GM10266 (cell line): ENCODE results near the gene LPAR1.

Experiments used
- DNase-seq: peaks from one replicate; pipeline ENCODE4 v3.0.0; 2012; ENCODE audit errors: extremely low spot score
- CTCF ChIP-seq: IDR thresholded peaks from 2 replicates; pipeline ENCODE4 v1.5.1; 2012; ENCODE audit warnings: mild to moderate bottlenecking, low read depth; ENCODE audit not compliant: control insufficient read depth, insufficient read depth; ENCODE audit errors: missing control alignments

The LPAR1 gene

GRCh38 chr9:110922145-110922544 lies 116.1 kb downstream of the LPAR1 start:
- DNase-seq = no peak
- no peak for TF ChIP-seq CTCF

DNA sequence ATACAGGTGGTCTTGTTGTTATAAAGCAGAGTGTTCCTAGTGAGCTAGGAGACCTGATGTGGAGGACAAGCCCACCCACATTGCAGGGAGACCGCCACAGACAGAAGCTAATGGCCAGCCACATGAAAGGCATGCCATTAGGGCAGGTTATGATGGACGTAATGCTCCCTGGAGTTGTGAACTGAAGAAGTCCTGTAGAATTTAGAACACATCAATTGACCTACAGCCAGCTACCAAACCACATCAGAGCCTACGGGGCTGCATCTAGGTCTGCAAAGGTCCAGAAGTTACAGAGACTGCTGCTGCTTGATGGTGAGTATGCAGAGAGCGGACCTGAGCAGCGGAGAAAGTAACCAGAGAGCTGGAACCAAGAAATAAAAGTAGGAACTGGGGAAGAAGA lies 116.6 kb downstream of the LPAR1 start:
- DNase-seq = no peak
- no peak for TF ChIP-seq CTCF

DNA sequence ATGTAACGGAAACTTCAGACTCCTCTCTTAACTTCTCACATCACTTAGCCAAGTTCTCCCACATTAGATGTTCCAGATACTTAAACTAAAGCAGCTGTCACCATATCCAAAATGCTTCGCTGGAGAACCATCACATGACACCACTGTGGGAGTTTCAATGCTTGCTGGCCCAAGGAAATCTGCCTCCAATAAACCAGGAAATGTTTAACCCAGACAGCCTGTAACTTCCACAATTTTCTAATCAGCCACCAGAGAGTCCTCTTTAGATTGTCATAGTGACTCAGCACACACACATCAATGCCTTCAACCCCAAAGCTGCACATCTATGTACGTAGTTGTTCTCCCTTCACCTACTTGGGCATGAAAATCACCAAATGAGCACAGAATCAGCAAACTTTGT lies 118.7 kb downstream of the LPAR1 start:
- no peak for TF ChIP-seq CTCF
- no peak for DNase-seq

GRCh38 chr9:110919050-110919435 lies 119.2 kb downstream of the LPAR1 start:
- no peak for DNase-seq
- TF ChIP-seq CTCF = no peak

GRCh38 chr9:110918316-110919049 lies 119.8 kb downstream of the LPAR1 start:
- no peak for TF ChIP-seq CTCF
- no peak for DNase-seq

DNA sequence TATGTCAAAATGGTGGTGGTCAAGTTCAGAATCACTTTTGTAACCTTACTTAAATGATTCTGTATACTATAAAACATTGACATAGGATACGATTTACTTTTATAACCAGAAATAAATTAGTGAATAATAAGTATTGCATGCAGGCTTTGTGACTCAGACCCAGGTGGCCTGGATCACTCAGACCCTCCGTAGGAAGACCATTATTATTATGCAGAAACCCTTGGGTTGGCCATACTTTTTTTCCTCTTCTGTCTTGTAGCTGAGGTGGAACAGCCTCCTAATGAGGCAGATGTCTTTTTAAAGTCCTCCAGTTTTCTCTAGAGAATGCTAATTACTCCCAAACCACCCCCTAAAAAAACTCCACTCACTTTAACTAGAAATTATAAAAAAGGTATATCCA lies 121.9 kb downstream of the LPAR1 start:
- no peak for TF ChIP-seq CTCF
- no peak for DNase-seq

GRCh38 chr9:110912419-110913291 lies 125.6 kb downstream of the LPAR1 start:
- DNase-seq = no peak
- TF ChIP-seq CTCF = no peak
